Activated CD4-positive, alpha-beta T cell treated with anti-CD3 and anti-CD28 coated beads, Interleukin-2, amount 10 ng/mL, durations not matched to agents 24 days and 14 days (primary cell): Measurements from ENCODE around the gene ARX. TPM values are rescaled to one million over a fixed set of nuclear protein-coding genes. Genes with fewer than 3 reads are reported as not detected.

ENCODE experiments used
- DNase-seq: peaks from one replicate; pipeline ENCODE4 v3.0.0; 2022
- H3K27ac Mint-ChIP-seq: one replicate; pipeline ENCODE4 v1.8.0; 2022; ENCODE audit warnings: mild to moderate bottlenecking, mixed read lengths
- H3K27me3 Mint-ChIP-seq: one replicate; pipeline ENCODE4 v1.8.0; 2022; ENCODE audit warnings: mixed read lengths
- H3K36me3 Mint-ChIP-seq: one replicate; pipeline ENCODE4 v1.8.0; 2022; ENCODE audit warnings: low read depth, mild to moderate bottlenecking, mixed read lengths
- H3K4me1 Mint-ChIP-seq: one replicate; pipeline ENCODE4 v1.8.0; 2021; ENCODE audit warnings: mixed read lengths
- H3K4me3 Mint-ChIP-seq: one replicate; pipeline ENCODE4 v1.8.0; 2022; ENCODE audit warnings: mild to moderate bottlenecking, moderate library complexity, mixed read lengths
- H3K9me3 Mint-ChIP-seq: one replicate; pipeline ENCODE4 v1.8.0; 2021; ENCODE audit warnings: mixed read lengths
- intact Hi-C: fragments of 100-400 bp; cut with micrococcal nuclease; formaldehyde crosslinking; loops from one replicate; pipeline ENCODE4 v1.15.1; 2023
- total RNA-seq: library from RNA; stranded (reverse); gene quantifications from 2 replicates; pipeline ENCODE4 v1.2.3, GENCODE V29; 2022

The ARX gene
- total RNA-seq, 1 donor from 2014 or later: not detected

DNA sequence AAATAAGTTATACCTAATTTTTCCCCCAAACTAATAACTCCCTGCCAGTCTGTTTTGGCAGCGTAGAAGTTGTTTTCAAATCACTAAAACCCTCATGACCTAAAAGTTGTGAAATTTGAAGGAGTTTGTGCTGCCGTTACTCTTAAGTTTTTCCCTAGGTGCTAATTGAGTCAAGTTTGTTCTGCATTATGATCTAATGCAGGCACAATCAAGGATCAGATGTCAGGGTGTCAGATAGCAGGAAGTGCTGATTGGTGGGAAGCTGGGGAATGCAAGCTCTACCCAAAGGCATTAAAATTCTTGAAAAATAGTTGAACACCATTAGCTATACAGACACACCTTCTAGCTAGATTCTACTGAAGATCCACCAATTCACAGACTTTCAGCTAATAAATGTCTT, 51.9 kb downstream of the ARX start:
- H3K4me3 Mint-ChIP-seq: no peak overlapping the region
- no peaks in the 10 kb centered on the region for H3K27me3 Mint-ChIP-seq
- H3K4me1 Mint-ChIP-seq: no peaks in the 10 kb centered on the region
- DNase-seq: no peak
- no peaks in the 10 kb centered on the region for H3K9me3 Mint-ChIP-seq
- intact Hi-C loops: no loop called here
- no peaks in the 10 kb centered on the region for H3K36me3 Mint-ChIP-seq
- no peak overlapping the region for H3K27ac Mint-ChIP-seq

DNA sequence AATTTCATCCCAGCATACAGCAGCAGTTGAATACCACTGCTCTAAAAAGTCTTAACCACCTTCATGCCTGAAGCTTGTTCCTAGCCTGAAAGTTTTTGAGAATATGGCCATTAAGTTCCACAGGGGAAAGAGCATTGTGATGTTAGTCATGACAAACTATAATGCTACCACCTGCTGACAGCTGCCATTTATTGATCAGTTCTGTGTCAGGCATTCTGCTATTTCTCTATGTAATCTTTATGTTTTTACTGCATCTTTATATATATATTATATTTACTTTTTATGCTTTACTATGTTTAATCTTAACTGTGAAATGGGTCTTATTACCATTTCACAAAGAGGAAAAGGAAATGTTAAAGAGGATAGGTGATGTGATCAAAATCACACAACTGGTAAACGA, 54.0 kb downstream of the ARX start:
- H3K27me3 Mint-ChIP-seq: no peaks in the 10 kb centered on the region
- H3K27ac Mint-ChIP-seq: no peak overlapping the region
- H3K9me3 Mint-ChIP-seq: no peaks in the 10 kb centered on the region
- no peak overlapping the region for H3K4me3 Mint-ChIP-seq
- no peaks in the 10 kb centered on the region for H3K4me1 Mint-ChIP-seq
- no peak for DNase-seq
- H3K36me3 Mint-ChIP-seq: peaks cover 2% of the 10 kb centered on the region
- intact Hi-C loops: no loop called here

DNA sequence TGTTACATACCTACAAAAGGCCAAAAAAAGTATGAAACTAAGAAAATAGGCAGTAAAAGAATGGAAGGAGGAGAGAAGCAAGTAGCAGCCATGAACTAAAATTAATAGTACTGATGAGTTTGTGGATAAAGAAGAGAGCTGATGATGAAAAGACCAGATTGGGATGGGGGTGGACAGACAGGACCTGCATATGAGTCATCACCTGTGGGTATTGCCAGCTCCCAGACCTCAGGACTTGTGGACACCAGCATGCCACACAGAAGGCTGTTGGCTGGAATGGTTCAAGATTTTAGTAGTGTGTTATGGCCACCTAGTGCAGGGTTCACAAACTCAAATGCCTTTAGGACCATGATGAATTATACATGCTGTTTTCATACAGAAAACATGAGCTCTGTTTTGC, 58.9 kb downstream of the ARX start:
- H3K4me3 Mint-ChIP-seq: no peak overlapping the region
- H3K36me3 Mint-ChIP-seq: peaks cover 2% of the 10 kb centered on the region
- no peaks in the 10 kb centered on the region for H3K27me3 Mint-ChIP-seq
- no peaks in the 10 kb centered on the region for H3K9me3 Mint-ChIP-seq
- no peak overlapping the region for H3K27ac Mint-ChIP-seq
- intact Hi-C loops: no loop called here
- peaks cover 4% of the 10 kb centered on the region for H3K4me1 Mint-ChIP-seq
- no peak for DNase-seq

DNA sequence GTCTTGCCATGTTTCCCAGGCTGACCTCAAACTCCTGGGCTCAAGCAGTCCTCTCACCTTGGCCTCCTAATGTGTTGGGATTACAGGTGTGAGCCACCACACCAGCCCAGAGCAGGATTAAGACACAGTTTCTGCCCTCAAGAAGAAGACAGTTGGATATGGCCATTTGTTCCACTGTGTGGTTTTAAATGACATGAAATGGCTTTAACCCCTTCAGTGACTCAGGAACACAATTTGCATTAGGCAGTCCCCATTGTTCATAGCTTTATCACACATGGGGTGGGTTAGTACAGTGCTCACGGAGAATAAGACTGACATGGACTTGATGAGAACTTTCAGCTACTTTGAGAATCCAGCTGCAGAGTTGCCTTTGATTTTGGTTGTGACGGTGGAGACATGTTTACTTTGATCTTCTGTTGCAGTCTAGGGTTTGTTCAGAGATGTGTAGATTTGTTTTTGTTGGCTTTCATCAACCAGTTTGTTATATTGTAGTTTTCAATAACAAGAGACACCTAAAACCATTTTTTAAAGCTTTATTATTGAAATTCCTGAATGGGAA, 60.3 kb downstream of the ARX start:
- no peaks in the 10 kb centered on the region for H3K27me3 Mint-ChIP-seq
- peaks cover 4% of the 10 kb centered on the region for H3K4me1 Mint-ChIP-seq
- no peak overlapping the region for H3K27ac Mint-ChIP-seq
- no peaks in the 10 kb centered on the region for H3K9me3 Mint-ChIP-seq
- DNase-seq: no peak
- peaks cover 2% of the 10 kb centered on the region for H3K36me3 Mint-ChIP-seq
- intact Hi-C loops: no loop called here
- H3K4me3 Mint-ChIP-seq: no peak overlapping the region

DNA sequence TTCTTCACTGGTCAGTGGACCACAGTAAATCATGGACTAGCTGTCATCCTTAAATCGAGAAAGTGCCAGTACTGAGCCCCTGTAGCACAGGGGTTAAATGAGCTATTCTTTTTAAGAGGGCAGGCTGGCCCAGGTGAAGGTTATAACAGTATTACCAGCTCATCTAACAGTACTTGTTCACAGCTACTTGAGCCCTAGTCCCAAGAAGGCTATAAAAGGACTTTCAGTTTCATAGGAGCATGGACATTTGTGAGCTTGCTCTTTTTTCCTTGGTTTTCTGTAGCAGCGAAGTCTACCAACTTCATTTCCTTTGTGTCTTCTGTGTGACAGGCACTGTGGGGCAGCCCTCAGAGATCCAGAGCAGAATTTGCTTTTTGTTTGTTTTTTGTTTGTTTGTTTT, 61.0 kb downstream of the ARX start:
- Mint-ChIP-seq H3K4me1 (peaks cover 4% of the 10 kb centered on the region), H3K27ac (no peak overlapping the region), H3K36me3 (peaks cover 2% of the 10 kb centered on the region), H3K9me3 (no peaks in the 10 kb centered on the region), H3K4me3 (no peak overlapping the region), H3K27me3 (no peaks in the 10 kb centered on the region)
- DNase-seq: no peak
- intact Hi-C loops: no loop called here
